Dedifferentiated amniotic fluid mesenchymal stem cell (primary cell): ENCODE data around the gene TMTC2.
"Not testable (repeated sequence)": the region's sequence is repeated elsewhere in the genome, so short reads cannot be mapped to it uniquely, and the experiment has no call there.

Experiments
- DNase-seq: peaks from one replicate; pipeline ENCODE4 v3.0.0-alpha.2; 2016; ENCODE audit errors: extremely low spot score

Gene TMTC2

DNA sequence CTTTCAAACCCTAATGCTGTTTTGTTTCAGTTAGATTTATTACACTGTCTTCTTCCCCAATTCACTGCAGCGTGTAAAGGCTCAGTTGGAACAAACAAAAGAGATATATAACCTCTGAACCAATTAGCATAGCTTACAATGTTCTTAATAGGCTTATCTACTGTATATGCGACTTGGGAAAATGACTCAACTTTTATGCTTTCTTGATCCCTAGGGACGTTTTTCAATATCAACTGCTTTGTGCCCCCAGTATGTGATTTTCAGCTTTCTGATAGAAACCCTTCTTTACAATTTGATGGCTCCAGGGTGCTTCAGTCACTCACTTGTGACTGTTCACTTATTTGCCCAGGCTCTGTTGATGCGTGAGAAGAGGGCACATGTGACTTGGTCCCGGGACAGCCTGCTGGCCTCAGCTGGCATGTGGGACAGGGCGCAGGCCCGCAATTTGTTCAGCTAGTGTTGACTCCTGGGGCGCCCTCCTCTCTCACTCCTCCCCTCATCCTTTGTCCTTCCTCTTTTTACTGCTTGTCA is 107.1 kb downstream of the TMTC2 start:
- no peak for DNase-seq

DNA sequence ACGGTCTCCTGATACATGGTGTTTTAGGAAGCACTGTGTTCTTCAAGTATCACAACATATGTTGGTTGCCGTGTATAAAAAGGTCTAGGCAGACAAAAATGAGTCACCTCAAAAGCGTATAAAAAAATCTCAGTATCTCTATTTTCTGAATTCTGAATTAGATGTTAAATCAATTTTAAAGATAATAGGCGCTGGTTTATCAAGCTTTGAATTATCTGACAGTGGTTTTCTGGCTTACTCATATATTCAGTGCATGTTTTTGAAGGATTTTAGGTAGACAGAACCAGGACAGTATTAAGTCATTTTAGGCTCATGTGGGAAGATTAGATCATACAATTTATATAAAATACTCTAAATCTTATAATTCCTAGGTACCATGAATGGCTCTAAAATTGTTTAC is 110.8 kb downstream of the TMTC2 start:
- no peak for DNase-seq

DNA sequence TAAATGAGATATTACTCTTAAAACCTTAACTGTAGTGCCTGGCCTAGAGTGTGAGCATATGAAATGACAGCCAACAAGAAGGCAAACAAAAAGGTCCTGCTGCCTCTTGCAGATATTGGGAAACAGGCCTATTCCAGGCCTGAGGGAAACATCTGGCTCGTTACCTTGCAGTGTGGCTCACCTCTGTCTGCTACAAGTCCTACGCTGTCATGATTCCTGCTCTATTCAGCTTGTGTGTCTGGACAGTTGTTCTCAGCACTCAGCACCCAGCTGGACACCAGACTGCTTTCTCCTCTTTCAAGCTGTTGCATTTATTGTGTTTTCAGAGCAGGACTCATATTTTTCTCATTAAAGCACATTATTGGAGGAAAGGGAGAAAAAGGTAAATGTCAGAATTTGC is 113.5 kb downstream of the TMTC2 start:
- DNase-seq = no peak

DNA sequence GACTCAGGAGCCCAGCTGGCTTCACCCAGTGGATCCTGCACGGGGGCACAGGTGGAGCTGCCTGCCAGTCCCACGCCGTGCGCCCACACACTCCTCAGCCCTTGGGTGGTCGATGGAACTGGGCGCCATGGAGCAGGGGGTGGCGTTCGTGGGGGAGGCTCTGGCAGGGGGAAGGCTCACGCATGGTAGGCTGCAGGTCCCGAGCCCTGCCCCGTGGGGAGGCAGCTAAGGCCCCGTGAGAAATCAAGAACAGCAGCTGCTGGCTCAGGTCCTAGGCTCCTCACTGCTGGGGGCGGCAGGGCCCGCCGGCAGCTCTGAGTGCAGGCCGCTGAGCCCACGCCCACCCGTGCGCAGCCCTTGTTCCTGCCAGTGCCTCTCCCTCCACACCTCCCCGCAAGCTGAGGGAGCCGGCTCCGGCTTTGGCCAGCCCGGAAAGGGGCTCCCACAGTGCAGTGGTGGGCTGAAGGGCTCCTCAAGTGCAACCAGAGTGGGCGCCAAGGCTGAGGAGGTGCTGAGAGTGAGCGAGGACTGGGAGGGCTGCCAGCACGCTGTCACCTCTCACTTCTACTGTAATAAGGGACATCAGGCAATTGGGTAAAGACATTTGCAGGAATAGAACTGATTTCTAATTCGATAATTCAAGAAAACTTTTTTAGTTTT is 115.4 kb downstream of the TMTC2 start:
- DNase-seq = no peak

DNA sequence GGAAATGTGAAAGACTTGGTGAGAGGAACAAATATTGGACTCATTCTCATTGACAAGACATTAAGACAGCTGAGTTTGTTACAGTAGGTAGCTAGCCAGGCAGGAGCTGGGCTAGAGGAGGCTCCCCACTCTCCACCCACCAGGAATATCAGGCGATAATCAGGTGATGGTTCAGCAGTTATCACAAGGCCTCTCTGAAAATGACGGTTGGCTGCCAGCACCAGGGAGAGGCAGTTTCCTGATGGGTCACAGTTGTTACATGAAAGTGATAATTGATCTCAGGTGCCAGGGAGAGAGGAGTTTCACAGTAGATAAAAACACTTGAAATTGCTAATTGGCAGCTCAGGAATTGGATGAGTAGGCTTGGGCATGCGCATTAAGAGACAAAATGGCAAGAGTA is 116.5 kb downstream of the TMTC2 start:
- no peak for DNase-seq

DNA sequence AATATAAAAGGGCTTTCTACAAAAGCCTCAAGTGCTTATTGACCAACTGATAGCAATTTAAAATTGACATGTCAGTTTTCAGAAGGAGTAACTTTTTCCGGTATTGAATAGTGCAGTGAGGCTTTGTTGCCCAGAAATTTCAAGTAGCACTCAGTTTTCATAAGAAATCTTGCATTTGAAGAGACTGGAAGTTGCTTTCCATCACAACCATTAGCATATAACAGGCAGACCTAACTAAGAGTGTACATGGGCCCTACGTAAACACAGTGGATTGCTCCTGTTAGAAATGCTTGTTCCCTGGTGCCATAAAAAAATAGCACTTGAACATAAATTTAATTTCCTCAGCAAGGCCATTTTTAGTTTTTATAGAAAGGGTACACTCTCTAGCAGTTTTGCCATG is 117.9 kb downstream of the TMTC2 start:
- DNase-seq = no peak

DNA sequence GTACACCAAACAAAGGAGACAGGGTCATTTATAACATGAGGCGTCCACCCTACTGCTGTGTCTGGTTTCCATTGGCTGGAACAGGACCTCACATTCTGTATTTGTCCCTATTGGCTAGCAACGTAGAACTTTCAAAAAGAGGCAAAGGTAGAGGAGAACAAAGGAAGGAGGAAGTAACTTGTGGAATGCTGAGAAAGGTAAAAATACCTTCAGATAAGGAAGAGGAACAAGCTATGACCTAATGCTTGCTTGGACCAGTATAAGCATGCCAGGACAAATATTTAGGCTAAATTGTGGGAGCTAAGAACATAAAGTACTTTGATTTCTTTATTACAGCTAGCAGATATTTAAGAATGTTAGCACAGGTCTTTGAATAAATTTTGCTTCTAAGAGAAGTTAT is 118.3 kb downstream of the TMTC2 start:
- DNase-seq = not testable (repeated sequence)

DNA sequence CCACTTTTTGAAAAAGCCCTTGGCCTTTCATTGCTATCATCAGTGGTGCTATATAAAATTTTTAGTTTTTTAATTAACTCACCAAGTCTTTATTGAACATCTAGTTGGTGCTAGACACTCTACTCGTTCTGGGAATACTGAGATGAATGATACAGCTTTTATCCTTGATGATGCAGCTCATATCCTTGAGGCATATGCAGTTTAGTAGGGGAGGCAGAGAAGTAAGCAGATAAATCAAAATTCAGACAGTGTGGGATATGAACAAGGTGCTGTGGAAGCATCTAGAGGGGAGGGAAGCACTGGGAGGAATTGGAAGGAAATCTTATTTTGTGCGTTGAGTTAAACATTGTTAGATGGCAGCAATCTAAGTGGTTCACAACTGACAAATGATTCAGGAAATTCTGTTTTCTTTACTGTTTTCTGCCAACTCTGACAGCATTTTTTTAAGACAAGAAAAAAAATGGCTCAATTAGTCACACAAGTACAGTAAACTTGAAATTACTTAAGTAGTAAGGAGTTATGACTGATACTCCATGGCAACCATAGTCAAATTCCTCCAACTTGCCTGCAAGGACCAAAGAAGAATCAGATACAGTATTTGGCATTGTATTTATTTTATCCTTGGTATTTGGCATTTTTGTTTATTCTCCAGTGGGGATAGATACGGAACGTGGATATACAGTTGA is 119.2 kb downstream of the TMTC2 start:
- DNase-seq = no peak

DNA sequence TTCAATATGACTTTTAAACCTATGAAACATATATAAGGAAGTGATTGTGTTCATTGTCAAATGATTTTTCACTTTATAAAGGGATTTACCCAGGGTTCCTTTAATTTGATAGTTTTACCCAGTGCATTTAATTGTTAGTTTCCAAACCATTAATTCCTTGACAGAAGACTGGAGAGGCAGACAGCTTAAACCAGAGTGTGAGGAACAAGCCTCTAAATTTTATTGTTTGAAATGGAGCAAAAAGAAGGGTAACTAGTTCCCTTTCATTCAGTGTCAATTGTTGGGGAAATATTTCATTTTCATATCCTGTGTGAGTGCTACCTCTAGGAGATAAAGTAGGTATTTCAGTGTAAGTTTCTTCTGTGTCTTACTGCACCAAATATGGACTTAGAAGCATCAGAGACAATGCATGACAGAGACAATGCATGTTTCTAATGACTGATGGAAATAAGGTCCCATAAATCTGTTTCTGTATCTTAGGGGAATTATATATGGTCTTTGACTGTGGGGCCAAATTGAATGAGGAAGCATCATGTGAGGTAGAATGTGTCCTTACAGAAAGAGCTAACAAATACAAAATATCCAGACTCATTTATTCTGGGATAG is 120.5 kb downstream of the TMTC2 start:
- DNase-seq = no peak

DNA sequence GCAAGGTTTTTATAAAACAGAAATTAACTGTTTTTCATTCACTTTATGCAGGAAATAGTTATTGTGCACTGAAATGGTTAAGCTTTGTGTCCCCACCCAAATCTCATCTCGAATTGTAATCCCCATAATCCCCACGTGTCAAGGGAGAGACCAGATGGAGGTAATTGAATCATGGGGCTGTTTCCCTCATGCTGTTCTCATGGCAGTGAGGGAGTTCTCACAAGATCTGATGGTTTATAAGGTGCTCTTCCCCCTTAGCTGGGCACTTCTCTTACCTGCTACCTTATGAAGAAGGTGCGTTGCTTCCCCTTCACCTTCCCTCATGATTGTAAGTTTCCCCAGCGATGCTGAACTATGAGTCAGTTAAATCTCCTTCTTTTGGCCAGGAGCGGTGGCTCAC is 123.9 kb downstream of the TMTC2 start:
- DNase-seq = no peak

DNA sequence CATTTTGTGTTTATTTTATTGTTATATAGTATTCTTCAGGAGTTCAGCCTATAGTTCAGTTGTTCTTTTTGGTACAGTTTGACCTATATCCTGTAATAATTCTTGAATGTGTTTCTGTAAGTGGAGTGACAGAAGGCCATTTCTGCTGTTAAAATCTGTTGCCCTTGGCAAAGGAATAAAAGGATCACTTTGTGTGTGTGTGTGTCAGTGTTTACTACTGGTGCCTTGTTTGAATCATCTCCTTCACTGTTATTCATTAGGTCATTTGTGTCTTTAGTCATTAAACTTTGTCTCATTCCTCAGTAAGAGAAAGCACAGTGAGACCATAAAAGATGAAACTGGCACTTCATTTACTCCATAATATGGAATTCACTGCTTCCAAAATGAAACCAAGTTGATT is 130.7 kb downstream of the TMTC2 start:
- no peak for DNase-seq

DNA sequence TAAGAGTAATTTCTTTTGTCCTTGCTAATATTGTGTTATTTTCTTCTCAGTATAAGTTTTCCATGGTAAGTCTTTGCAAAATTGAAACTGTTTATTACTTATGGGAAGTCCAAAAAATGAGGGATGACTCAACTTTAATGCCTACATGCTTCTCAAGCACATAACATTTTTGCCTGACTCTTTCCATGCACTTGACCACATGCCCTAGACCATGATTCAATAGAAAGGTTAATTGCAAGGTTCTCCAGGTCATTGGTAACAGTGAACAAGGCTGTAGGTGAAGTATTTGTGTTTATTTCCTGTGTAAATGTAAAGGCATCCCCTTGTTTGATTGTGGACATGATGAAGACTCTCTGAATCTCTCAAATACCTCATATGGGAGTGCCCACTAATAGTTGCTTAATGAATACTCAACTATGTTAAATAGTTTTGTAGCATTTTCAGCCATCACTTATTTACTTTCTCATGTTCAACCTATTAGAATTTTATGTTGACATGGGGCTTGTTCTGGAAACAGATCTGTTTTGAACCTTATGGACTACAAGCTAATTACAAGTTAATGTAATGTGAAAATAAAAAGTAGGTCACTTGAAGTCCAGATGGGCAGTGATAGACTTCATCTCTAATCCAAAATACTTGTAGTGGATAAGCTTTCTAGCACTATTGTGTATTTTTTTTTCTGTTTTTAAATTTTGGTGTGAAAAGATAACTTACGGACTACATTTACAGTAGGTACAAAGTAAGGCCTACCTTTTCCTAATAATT is 131.7 kb downstream of the TMTC2 start:
- DNase-seq = no peak

DNA sequence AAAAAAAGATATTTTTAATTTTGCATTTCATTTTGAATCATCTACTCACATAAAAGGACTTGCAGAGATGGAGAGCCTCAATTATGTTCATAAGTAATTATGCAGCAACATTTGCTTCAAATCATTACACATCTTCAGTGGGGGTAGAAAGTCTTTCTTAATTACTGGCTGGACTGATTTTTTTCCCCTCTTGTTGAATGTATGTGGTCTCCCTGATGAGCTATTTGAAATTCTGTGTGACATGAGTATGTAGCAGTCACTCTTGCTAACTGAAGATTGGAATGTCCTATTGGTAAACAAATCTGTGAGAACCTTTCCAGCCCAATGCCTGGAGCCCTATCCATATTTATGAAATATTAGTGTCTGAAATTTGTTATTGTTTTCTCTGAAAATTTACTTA is 139.8 kb downstream of the TMTC2 start:
- no peak for DNase-seq

DNA sequence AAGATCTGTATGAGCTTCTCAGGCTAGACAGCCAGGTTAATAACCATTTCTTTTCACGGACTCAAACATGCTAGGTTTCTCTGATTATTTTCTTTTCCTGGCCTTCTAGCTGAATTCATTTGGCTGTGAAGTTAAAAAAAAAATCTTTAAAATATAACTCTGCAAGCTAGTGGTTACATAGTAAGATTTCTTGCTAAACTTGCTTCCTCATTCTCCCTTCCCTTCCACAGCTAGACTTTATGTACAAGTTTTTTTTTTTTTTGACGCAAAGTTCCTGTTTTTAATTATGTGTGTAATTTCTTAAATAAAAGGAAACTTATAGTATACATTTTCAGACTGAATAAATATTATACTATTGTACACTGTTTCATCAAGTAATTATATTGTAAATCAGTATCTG is 145.4 kb downstream of the TMTC2 start:
- DNase-seq = no peak

DNA sequence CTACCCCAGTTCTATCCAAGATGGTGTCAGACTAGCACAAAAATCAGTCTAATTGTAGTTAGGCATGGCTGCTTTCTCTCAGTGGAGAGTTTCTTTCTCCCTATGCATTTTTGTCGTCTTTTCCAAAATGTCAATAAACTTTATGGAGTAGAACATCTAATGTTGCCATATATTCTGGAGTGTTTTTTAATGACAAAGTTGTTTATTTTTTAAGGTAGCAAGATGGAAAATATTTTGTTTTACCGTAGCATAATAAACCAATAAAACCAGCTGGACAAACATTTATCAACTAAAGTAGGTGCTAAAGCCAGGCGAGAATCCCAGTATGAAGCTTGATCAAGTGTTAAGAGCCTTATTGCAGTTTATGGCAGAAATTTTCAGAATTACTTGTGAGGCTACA is 146.3 kb downstream of the TMTC2 start:
- DNase-seq = no peak

DNA sequence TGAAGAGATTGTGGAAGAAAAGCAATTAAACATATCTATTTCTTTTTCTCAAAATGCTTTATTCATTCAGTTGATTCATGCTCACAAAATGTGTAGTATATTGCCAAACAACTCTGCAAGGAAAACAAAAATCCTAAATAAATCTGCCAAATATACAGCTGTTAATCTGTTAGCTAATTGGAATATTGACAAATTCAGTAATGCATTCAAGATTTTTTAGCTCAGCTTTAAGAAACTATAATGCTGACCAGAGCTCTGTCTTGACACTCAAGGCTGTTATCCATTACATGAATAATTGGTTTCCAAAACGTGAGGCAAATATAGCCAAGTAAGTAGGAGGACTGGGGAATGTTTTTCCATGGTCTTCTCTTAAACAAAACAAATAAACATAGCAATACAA is 146.8 kb downstream of the TMTC2 start:
- no peak for DNase-seq

DNA sequence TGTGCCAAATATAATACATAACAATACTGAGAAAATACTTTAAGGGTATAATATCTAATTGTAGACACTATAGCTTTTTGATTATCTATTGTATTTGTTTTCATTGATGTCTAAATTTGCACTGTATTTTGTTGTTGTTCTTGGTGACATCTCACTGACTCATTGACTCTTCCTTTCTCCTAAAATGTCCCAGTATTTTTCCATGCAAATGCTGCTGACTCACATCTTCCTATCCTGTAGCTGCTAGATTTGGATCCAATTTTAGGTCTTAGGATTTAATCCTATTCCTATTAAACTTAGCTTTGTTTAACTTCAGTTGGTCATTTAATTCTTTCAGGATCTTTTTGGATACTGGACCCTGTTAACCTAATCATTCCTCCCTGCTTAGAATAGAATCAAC is 148.5 kb downstream of the TMTC2 start:
- peak; percentile 54 for DNase-seq

DNA sequence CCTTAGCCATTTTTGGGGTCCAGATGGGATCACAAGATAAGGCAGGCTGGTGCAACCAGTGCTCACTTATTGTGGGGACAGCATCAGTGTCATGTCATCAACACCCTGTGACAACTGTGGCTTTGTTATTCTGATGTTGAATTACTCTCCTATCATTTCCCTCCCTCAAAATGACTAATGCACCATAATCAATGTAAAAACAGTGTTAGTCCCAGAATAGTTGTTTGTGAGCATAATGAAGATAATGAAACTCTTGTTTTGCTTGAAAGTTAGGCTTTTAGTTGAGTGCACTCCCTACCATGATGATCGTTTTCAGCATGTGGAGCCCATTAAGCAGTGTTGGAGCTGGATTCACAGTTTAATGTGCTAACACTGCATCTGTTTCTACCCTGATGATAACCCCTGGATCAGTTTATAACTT is 151.4 kb downstream of the TMTC2 start:
- DNase-seq = no peak

DNA sequence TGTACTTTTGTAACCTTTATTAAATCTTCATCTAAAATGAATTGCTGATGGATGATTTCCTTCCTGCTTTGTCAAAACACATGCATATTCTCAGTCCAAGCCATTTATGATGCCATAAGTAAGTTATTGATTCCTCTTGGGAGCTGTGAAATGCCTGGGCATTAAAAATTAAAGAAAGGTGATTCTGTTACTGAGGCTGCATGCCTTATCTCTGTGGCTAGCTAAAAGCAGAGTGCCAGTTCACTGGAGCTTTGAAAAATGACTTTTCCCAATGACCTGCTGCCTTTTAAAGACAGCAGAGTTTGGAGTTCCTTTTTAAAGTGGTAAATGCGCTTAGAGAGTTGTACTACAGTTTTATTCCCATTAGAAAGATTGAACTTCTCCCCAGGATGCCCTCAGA is 152.1 kb downstream of the TMTC2 start:
- no peak for DNase-seq

DNA sequence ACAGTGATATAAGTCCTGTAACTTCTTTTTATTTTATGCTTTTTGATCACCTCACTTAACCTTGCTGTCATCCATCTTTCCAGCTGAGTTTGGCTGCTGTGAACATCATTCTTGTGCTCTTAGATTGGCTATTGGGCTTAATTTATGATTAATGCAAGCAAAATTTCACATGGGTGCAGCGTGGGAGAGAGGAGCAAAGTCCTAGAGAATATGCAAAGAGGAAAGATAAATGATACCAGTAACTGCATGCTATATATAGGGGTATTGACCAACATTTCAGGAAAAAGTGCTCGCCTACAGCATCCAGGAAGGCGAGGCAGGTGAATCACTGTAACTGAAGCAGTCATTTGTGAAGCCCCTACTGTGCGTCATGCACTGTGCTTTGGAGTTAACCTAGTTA is 153.1 kb downstream of the TMTC2 start:
- no peak for DNase-seq

DNA sequence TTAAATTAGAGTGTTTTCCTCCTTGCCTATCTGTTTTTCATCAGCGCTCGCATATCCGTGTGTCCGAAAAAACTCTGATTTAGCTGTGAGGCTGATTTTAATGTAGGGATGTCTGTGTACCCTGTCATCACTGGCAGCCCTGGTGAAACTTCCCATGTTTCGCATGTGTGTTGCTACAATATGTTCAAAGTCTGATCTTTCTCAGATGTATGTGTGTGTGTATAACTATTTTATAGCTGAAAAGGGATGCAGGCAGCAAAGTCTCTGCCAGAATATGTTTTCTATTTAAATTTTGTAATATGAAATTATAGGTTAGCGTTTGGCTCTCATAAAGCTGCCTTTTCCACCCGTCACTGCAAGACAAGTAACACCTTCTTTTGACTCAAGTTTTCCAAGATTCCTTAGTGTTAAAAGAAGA is 154.8 kb downstream of the TMTC2 start:
- no peak for DNase-seq

DNA sequence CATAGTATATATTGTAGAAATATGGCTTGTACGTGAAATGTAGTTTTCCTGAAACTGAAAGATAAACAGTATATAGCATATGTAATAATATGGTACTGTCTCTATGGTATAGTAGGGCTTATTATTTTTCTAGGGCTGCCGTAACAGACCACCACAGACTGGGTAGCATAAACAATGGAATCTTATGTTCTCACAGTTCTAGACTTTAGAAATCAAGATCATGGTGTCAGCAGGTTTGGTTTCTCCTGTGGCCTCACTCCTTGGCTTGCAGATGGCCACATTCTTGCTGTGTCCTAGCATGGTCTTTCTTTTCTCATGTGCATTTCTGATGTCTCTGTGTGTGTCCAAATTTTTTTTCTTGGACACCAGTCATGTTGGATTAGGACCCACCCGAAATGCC is 155.8 kb downstream of the TMTC2 start:
- no peak for DNase-seq
